ENCODE results near the gene WDR7. TPM values are rescaled to one million over a fixed set of nuclear protein-coding genes. Genes with fewer than 3 reads are reported as not detected.

The WDR7 gene
- total and polyA plus RNA-seq, 4 donors: 3.7 to 42.7 (median 19.0) TPM

DNA sequence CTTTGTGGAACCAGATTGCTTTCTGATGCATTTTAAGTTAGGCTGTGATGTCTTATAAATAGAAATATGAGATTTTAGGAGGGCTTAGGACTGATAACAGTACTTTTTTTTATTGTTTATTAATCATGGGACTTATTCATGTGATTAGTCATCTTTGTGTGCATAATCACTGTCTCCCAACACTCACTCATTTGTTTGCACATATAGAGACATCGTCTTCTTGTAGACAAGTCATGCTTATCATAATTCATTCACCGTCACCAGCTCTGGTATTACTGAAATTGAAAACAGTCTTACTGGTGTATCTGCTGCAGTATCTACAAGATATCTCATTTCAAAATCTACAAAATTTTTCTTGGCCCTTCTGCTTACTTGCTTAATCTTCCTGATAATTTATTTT is 45.8 kb downstream of the WDR7 start:
- H3K36me3 ChIP-seq (ENCODE audit: control insufficient read depth in 4 of 4, insufficient read depth in 4 of 4, low read length in 4 of 4): peaks cover 0 to 2% (median 2%) of the 10 kb centered on the region in 4 donors
- no peak for TF ChIP-seq CTCF (IDR thresholded peaks at IDR 0.05; ENCODE audit: control extremely low read depth, extremely low read depth)
- no peak overlapping the region for H3K9ac ChIP-seq (ENCODE audit: insufficient read depth in 1 of 2, low read length in 2 of 2)
- no peaks in the 10 kb centered on the region for H3K9me3 ChIP-seq (ENCODE audit: control insufficient read depth in 4 of 4, insufficient read depth in 3 of 4, low read length in 3 of 4)
- no peaks in the 10 kb centered on the region for H3K27me3 ChIP-seq (ENCODE audit: control insufficient read depth in 3 of 3, insufficient read depth in 3 of 3, low read length in 2 of 3)
- no peaks in the 10 kb centered on the region for H3K4me1 ChIP-seq (ENCODE audit: control insufficient read depth in 5 of 5, insufficient read depth in 5 of 5, low read length in 5 of 5)
- 86 to 97% methylated on average over 2 of the region's 2 CpGs for WGBS, 2 donors
- no peak overlapping the region for H3K4me3 ChIP-seq
- no peak for DNase-seq
- ATAC-seq (ENCODE audit: insufficient read depth, low FRiP score): no peak
- H3K27ac ChIP-seq (ENCODE audit: low read depth in 1 of 2, low read length in 1 of 2): no peak overlapping the region

- no peaks in the 10 kb centered on the region for H3K9me3 ChIP-seq (ENCODE audit: control insufficient read depth in 4 of 4, insufficient read depth in 3 of 4, low read length in 3 of 4)
- WGBS, 2 donors: 61 to 62% methylated on average over 5 of the region's 5 CpGs
- ATAC-seq (ENCODE audit: insufficient read depth, low FRiP score) (no peak), DNase-seq (peak in 2 of 3 donors; percentile 32 to 34)
- H3K9ac ChIP-seq (ENCODE audit: insufficient read depth in 1 of 2, low read length in 2 of 2): no peak overlapping the region
- no peak for TF ChIP-seq CTCF (IDR thresholded peaks at IDR 0.05; ENCODE audit: control extremely low read depth, extremely low read depth)
- no peaks in the 10 kb centered on the region for H3K36me3 ChIP-seq (ENCODE audit: control insufficient read depth in 4 of 4, insufficient read depth in 4 of 4, low read length in 4 of 4)
- no peaks in the 10 kb centered on the region for H3K4me1 ChIP-seq (ENCODE audit: control insufficient read depth in 5 of 5, insufficient read depth in 5 of 5, low read length in 5 of 5)
- H3K4me3 ChIP-seq: no peak overlapping the region
- no peak overlapping the region for H3K27ac ChIP-seq (ENCODE audit: low read depth in 1 of 2, low read length in 1 of 2)
- H3K27me3 ChIP-seq (ENCODE audit: control insufficient read depth in 3 of 3, insufficient read depth in 3 of 3, low read length in 2 of 3): no peaks in the 10 kb centered on the region
Measured at GRCh38 chr18:56702946-56703345, 51.8 kb downstream of the WDR7 start.

- no peak for TF ChIP-seq CTCF (IDR thresholded peaks at IDR 0.05; ENCODE audit: control extremely low read depth, extremely low read depth)
- Histone ChIP-seq H3K27me3 (ENCODE audit: control insufficient read depth in 3 of 3, insufficient read depth in 3 of 3, low read length in 2 of 3) (no peaks in the 10 kb centered on the region), H3K9ac (ENCODE audit: insufficient read depth in 1 of 2, low read length in 2 of 2) (no peak overlapping the region), H3K36me3 (ENCODE audit: control insufficient read depth in 4 of 4, insufficient read depth in 4 of 4, low read length in 4 of 4) (no peaks in the 10 kb centered on the region), H3K4me1 (ENCODE audit: control insufficient read depth in 5 of 5, insufficient read depth in 5 of 5, low read length in 5 of 5) (no peaks in the 10 kb centered on the region), H3K9me3 (ENCODE audit: control insufficient read depth in 4 of 4, insufficient read depth in 3 of 4, low read length in 3 of 4) (no peaks in the 10 kb centered on the region), H3K4me3 (no peak overlapping the region), H3K27ac (ENCODE audit: low read depth in 1 of 2, low read length in 1 of 2) (no peak overlapping the region)
- ATAC-seq (ENCODE audit: insufficient read depth, low FRiP score): no peak
- WGBS, 2 donors: 49 to 65% methylated on average over 2 of the region's 2 CpGs
- DNase-seq: peak in 2 of 3 donors; percentile 1 to 14
Measured at GRCh38 chr18:56709463-56709862, 58.3 kb downstream of the WDR7 start.

All from lung (tissue), 12 donors.